ENCODE measurements around the gene PANK4. TPM values are rescaled to one million over a fixed set of nuclear protein-coding genes. Genes with fewer than 3 reads are reported as not detected.

The PANK4 gene
- total and polyA plus RNA-seq, 3 experiments from 2014 or later = 25.0 to 46.3 (median 40.3) TPM

DNA sequence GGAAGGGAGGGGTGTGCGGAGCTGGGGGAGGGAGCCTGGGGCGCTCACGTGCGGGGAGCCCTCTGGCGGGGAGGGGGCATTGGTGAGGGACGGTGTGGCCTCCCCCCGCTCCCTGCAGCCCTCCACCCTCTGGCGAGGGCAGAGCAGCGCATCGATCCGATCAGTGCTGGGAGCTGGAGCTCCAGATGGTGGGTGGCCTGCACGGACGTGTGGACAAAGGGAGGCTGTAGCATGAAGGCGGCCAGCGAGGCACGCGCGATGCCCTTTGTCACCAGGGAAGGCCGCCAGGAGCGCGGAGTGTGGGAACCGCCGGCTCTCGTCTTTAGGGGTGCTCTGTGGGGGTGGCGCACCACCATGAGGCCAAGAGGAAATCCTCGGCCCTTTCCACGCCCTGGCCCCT, 9.1 kb upstream of the PANK4 start:
- Histone ChIP-seq H3K9me3 (ENCODE audit: low read length) (no peaks in the 10 kb centered on the region), H3K27ac (ENCODE audit: low read depth, low read length) (no peak overlapping the region), H3K4me3 (ENCODE audit: low read length) (no peak overlapping the region), H3K36me3 (ENCODE audit: insufficient read depth, low read length) (no peaks in the 10 kb centered on the region), H3K4me1 (ENCODE audit: insufficient read depth, low read length) (peaks cover 10% of the 10 kb centered on the region), H3K27me3 (ENCODE audit: insufficient read depth, low read length, poor library complexity, severe bottlenecking) (peaks cover 18% of the 10 kb centered on the region)
- no peak overlapping the region for H3K4me3 Mint-ChIP-seq
- DNase-seq = no peak
- H3K27ac Mint-ChIP-seq = no peak overlapping the region
- H3K36me3 Mint-ChIP-seq = peaks cover 0 to 2% (median 0%) of the 10 kb centered on the region in 3 donors
- H3K9me3 Mint-ChIP-seq = no peaks in the 10 kb centered on the region
- ChIA-PET POLR2A (no interaction called here), CTCF (interaction anchor here (1.0 kb wide), 1 partner anchor 10 kb away, joined by 5 read pairs; the partner anchor contains the start of gene PANK4)
- peaks cover 15 to 19% of the 10 kb centered on the region in 2 donors for H3K27me3 Mint-ChIP-seq
- H3K4me1 Mint-ChIP-seq = peaks cover 0 to 7% (median 2%) of the 10 kb centered on the region in 3 donors

DNA sequence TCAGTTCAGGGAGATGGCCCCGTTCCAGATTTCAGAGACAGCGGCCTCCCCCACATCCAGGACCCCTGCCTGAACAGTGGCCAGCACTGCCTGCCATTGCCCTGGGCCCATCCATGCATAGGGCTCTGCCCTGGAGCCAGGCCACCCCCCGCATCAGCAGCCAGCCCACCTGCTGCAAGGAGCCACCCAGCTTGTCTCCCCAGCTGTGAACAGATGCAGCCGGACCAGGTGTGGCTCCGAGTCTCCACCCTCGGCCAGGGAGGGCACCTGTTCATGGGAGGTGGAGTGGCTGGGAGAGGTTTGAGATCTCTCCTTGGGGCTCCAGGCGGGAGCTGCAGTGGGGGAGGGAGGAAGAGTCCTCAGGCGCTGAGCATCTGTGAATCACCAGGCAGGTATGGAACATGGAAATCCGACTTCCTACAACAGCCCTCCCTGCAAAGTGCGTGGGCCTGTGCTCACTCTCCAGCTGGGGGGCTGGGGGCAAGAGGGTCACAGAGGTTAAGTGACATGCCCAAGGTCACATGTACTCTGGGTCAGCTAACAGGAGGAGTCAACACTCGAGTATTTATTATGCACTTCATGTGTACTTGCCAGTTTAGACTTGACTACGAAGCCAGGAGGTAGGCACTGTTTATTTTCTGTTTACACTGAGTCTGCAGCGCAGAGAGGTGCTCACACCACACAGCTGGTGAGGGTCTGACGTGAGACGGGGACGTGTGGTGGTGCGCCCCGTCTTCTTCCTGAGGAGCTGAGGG, 8.5 kb upstream of the PANK4 start:
- CTCF ChIA-PET = interaction anchor here (1.0 kb wide), 1 partner anchor 9 kb away, joined by 5 read pairs; the partner anchor contains the start of gene PANK4

GRCh38 chr1:2534315-2534686, 7.9 kb upstream of the PANK4 start:
- Mint-ChIP-seq H3K27me3 (peaks cover 15 to 19% of the 10 kb centered on the region in 2 donors), H3K36me3 (peaks cover 0 to 2% (median 0%) of the 10 kb centered on the region in 3 donors), H3K9me3 (no peaks in the 10 kb centered on the region), H3K4me1 (peaks cover 0 to 10% (median 2%) of the 10 kb centered on the region in 3 donors), H3K27ac (no peak overlapping the region), H3K4me3 (no peak overlapping the region)
- ChIA-PET POLR2A (no interaction called here), CTCF (interaction anchor here (1.0 kb wide), 1 partner anchor 9 kb away, joined by 5 read pairs; the partner anchor contains the start of gene PANK4)
- H3K36me3 ChIP-seq (ENCODE audit: insufficient read depth, low read length) = no peaks in the 10 kb centered on the region
- H3K4me1 ChIP-seq (ENCODE audit: insufficient read depth, low read length) = peaks cover 9% of the 10 kb centered on the region
- H3K9me3 ChIP-seq (ENCODE audit: low read length) = no peaks in the 10 kb centered on the region
- H3K27ac ChIP-seq (ENCODE audit: low read depth, low read length) = no peak overlapping the region
- no peak overlapping the region for H3K4me3 ChIP-seq (ENCODE audit: low read length)
- no peak for DNase-seq
- peaks cover 18% of the 10 kb centered on the region for H3K27me3 ChIP-seq (ENCODE audit: insufficient read depth, low read length, poor library complexity, severe bottlenecking)

More for the DNA sequence above, 8.5 kb upstream of the PANK4 start:
- no peak overlapping the region for H3K27ac ChIP-seq (ENCODE audit: low read depth, low read length)
- no peak for DNase-seq
- POLR2A ChIA-PET = interaction anchor here (0.5 kb wide), 1 partner anchor 14 kb away, joined by 4 read pairs; no protein-coding TSS in a partner anchor
- H3K4me1 ChIP-seq (ENCODE audit: insufficient read depth, low read length) = peaks cover 9% of the 10 kb centered on the region
- peaks cover 15 to 19% of the 10 kb centered on the region in 2 donors for H3K27me3 Mint-ChIP-seq
- no peaks in the 10 kb centered on the region for H3K9me3 Mint-ChIP-seq
- H3K36me3 Mint-ChIP-seq = peaks cover 0 to 2% (median 0%) of the 10 kb centered on the region in 3 donors
- peak overlapping the region in 1 of 8 donors; percentile 66 for H3K27ac Mint-ChIP-seq
- no peak overlapping the region for H3K4me3 ChIP-seq (ENCODE audit: low read length)
- H3K4me1 Mint-ChIP-seq = peaks cover 0 to 7% (median 2%) of the 10 kb centered on the region in 3 donors
- H3K4me3 Mint-ChIP-seq = no peak overlapping the region
- no peaks in the 10 kb centered on the region for H3K9me3 ChIP-seq (ENCODE audit: low read length)
- no peaks in the 10 kb centered on the region for H3K36me3 ChIP-seq (ENCODE audit: insufficient read depth, low read length)
- H3K27me3 ChIP-seq (ENCODE audit: insufficient read depth, low read length, poor library complexity, severe bottlenecking) = peaks cover 18% of the 10 kb centered on the region

DNA sequence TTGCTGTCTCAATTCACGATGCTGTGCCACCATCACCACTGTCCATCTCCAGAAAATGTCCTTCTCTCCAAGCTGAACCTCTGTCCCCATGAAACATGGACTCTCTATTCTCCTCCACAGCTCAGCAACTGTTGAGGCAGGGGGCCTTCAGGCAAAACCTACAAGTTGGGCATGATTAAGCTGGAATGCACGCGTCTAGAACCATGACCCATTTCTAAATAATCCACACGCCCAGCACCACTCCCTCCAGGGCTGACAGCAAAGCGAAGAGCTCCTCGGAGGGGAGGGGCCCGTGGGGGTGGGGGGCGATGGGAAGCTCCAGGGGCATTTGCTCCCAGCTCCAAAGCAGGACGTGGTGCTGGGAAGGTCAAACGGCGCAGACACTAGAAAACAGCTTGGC, 7.0 kb upstream of the PANK4 start:
- H3K27me3 ChIP-seq (ENCODE audit: insufficient read depth, low read length, poor library complexity, severe bottlenecking) = peaks cover 18% of the 10 kb centered on the region

DNA sequence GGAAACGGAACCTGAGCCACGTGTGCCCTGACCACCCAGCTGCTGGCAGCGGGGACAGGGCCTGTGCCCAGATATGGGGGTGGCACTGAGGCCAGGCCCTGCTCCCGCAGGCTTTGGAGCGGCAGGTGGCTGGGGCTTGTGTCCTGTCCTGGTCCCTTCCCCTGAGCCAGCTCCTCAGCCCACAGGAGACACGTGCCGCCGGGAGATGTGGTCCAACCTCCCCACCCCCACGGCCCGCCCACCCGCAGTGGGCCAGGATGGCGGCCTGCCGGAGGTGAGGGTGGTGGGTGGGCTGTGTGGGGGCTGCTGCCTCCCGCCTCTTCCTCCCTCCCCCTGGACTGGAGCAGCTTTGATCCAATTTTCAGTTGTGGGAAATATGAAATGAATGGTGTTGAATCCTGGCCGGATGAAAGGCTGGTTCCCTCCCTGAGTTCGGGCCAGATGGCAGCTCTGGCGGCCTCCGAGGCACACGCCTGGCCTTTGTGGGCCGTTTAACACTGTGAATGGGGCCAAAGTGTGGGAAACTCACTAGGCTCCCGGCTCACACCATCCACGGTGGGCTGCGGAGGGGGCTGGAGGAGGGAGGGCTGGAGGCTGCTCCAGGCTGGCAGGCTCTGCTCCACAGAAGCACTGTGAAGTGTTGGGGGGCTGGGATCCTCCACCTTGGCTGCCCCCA, 6.2 kb upstream of the PANK4 start:
- H3K36me3 ChIP-seq (ENCODE audit: insufficient read depth, low read length) = no peaks in the 10 kb centered on the region
- H3K27ac ChIP-seq (ENCODE audit: low read depth, low read length) = no peak overlapping the region
- Mint-ChIP-seq H3K4me3 (no peak overlapping the region), H3K27me3 (peaks cover 21 to 24% of the 10 kb centered on the region in 2 donors), H3K27ac (no peak overlapping the region), H3K4me1 (peaks cover 5 to 18% (median 6%) of the 10 kb centered on the region in 3 donors), H3K36me3 (peaks cover 0 to 2% (median 0%) of the 10 kb centered on the region in 3 donors), H3K9me3 (no peaks in the 10 kb centered on the region)
- peaks cover 18% of the 10 kb centered on the region for H3K27me3 ChIP-seq (ENCODE audit: insufficient read depth, low read length, poor library complexity, severe bottlenecking)
- CTCF ChIA-PET = interaction anchor here (0.8 to 1.0 kb wide), 2 partner anchors 8 to 15 kb away, joined by 3 to 5 read pairs; no protein-coding TSS in a partner anchor
- H3K9me3 ChIP-seq (ENCODE audit: low read length) = no peaks in the 10 kb centered on the region
- POLR2A ChIA-PET = interaction anchor here (0.5 kb wide), 1 partner anchor 55 kb away, joined by 3 read pairs; no protein-coding TSS in a partner anchor
- H3K4me3 ChIP-seq (ENCODE audit: low read length) = no peak overlapping the region
- peaks cover 18% of the 10 kb centered on the region for H3K4me1 ChIP-seq (ENCODE audit: insufficient read depth, low read length)
- DNase-seq = no peak

More for the DNA sequence above, 7.0 kb upstream of the PANK4 start:
- H3K36me3 Mint-ChIP-seq = peaks cover 0 to 2% (median 0%) of the 10 kb centered on the region in 3 donors
- POLR2A ChIA-PET = no interaction called here
- Histone ChIP-seq H3K36me3 (ENCODE audit: insufficient read depth, low read length) (no peaks in the 10 kb centered on the region), H3K27ac (ENCODE audit: low read depth, low read length) (no peak overlapping the region), H3K4me1 (ENCODE audit: insufficient read depth, low read length) (peaks cover 18% of the 10 kb centered on the region), H3K9me3 (ENCODE audit: low read length) (no peaks in the 10 kb centered on the region), H3K4me3 (ENCODE audit: low read length) (no peak overlapping the region)
- DNase-seq = no peak
- H3K27me3 Mint-ChIP-seq = peaks cover 21 to 22% of the 10 kb centered on the region in 2 donors
- peak overlapping the region in 1 of 8 donors; percentile 54 for H3K27ac Mint-ChIP-seq
- CTCF ChIA-PET = interaction anchor here (0.8 to 1.0 kb wide), 2 partner anchors 9 to 14 kb away, joined by 3 to 5 read pairs; no protein-coding TSS in a partner anchor
- peaks cover 5 to 18% (median 6%) of the 10 kb centered on the region in 3 donors for H3K4me1 Mint-ChIP-seq
- H3K4me3 Mint-ChIP-seq = no peak overlapping the region
- no peaks in the 10 kb centered on the region for H3K9me3 Mint-ChIP-seq

GRCh38 chr1:2530513-2531361, 4.3 kb upstream of the PANK4 start:
- Histone ChIP-seq H3K27me3 (ENCODE audit: insufficient read depth, low read length, poor library complexity, severe bottlenecking) (peaks cover 18% of the 10 kb centered on the region), H3K27ac (ENCODE audit: low read depth, low read length) (no peak overlapping the region), H3K9me3 (ENCODE audit: low read length) (no peaks in the 10 kb centered on the region), H3K4me1 (ENCODE audit: insufficient read depth, low read length) (peaks cover 25% of the 10 kb centered on the region), H3K36me3 (ENCODE audit: insufficient read depth, low read length) (no peaks in the 10 kb centered on the region), H3K4me3 (ENCODE audit: low read length) (peak overlapping the region; percentile 19)
- ChIA-PET CTCF (interaction anchor here (1.1 to 1.9 kb wide), 3 partner anchors 115 to 336 kb away, joined by 3 to 6 read pairs (median 4); partner anchors contain the start of gene FAAP20), POLR2A (interaction anchor here (0.6 to 0.9 kb wide), 2 partner anchors 14 to 105 kb away, joined by 3 to 4 read pairs; no protein-coding TSS in a partner anchor)
- H3K9me3 Mint-ChIP-seq = no peaks in the 10 kb centered on the region
- peaks cover 10 to 27% (median 11%) of the 10 kb centered on the region in 3 donors for H3K4me1 Mint-ChIP-seq
- no peak overlapping the region for H3K27ac Mint-ChIP-seq
- H3K36me3 Mint-ChIP-seq = peaks cover 0 to 2% (median 0%) of the 10 kb centered on the region in 3 donors
- DNase-seq = no peak
- peaks cover 18 to 23% of the 10 kb centered on the region in 2 donors for H3K27me3 Mint-ChIP-seq
- peak overlapping the region in 3 of 7 donors; percentile 59 to 75 (median 66) for H3K4me3 Mint-ChIP-seq

Data from CD8-positive, alpha-beta memory T cell (primary cell).